Thyroid gland (tissue), 4 donors: ENCODE results near the gene SPEG. TPM values are rescaled to one million over a fixed set of nuclear protein-coding genes. Genes with fewer than 3 reads are reported as not detected.

Source experiments
- DNase-seq, 2 donors: peaks; one replicate each; pipeline ENCODE4 v3.0.0-alpha.2; 2019
- H3K27ac ChIP-seq, 3 donors: fragments of 200-600 bp; sonication (generic); 1 replicate in 2 of 3; 2 replicates in 1 of 3; pipeline ENCODE4 v1.5.1; 2016 to 2019; ENCODE audit warnings: mild to moderate bottlenecking in 1 of 3, moderate library complexity in 1 of 3
- H3K27me3 ChIP-seq: fragments of 200-600 bp; sonication (generic); one replicate; pipeline ENCODE4 v1.5.1; 2019
- H3K36me3 ChIP-seq, 2 donors: fragments of 200-600 bp; sonication (generic); one replicate each; pipeline ENCODE4 v1.5.1; 2016 to 2019
- H3K4me1 ChIP-seq, 2 donors: fragments of 200-600 bp; sonication (generic); one replicate each; pipeline ENCODE4 v1.5.1; 2017 to 2019
- H3K4me3 ChIP-seq, 3 donors: fragments of 200-600 bp; sonication (generic); replicated peaks in 1 of 3; 1 replicate in 2 of 3; 2 replicates in 1 of 3; pipeline ENCODE4 v1.5.1; 2016; ENCODE audit warnings: mild to moderate bottlenecking in 1 of 3
- H3K9me3 ChIP-seq: fragments of 200-600 bp; sonication (generic); one replicate; pipeline ENCODE4 v1.5.1; 2017
- POLR2A ChIP-seq, 2 donors: fragments of 450-650 bp; IDR thresholded peaks; one replicate each; pipeline ENCODE4 v1.6.1; 2017; ENCODE audit warnings: antibody characterized with exemption in 2 of 2, mild to moderate bottlenecking in 2 of 2, moderate library complexity in 1 of 2
- WGBS, 2 donors: methylation state at CpG; one replicate each; pipeline ENCODE4 v1.1.5; 2017; 5-methylcytosine and 5-hydroxymethylcytosine counted together
- intact Hi-C: fragments of 100-400 bp; cut with DNase I; formaldehyde crosslinking; loops from one replicate; pipeline ENCODE4 v1.15.1; 2023
- total RNA-seq, 4 donors: library from RNA; depleted of rRNA; stranded (reverse); fragments of >200 nt; gene quantifications; one replicate each; pipeline ENCODE4 v1.2.3, GENCODE V29; 2016
- TF ChIP-seq, protein P1 (sequence below), 6 experiments: fragments of 200-600 bp in 3 of 6; fragments of 450-650 bp in 3 of 6; sonication (generic) in 3 of 6; IDR thresholded peaks; one replicate each; pipeline ENCODE4 v1.5.1; 2016 to 2019; ENCODE audit warnings: antibody characterized with exemption in 6 of 6, mild to moderate bottlenecking in 2 of 6, inconsistent platforms in 1 of 6, moderate library complexity in 1 of 6

The SPEG gene
- total RNA-seq, 4 donors from 2014 or later = 1.9 to 3.5 (median 3.3) TPM

DNA sequence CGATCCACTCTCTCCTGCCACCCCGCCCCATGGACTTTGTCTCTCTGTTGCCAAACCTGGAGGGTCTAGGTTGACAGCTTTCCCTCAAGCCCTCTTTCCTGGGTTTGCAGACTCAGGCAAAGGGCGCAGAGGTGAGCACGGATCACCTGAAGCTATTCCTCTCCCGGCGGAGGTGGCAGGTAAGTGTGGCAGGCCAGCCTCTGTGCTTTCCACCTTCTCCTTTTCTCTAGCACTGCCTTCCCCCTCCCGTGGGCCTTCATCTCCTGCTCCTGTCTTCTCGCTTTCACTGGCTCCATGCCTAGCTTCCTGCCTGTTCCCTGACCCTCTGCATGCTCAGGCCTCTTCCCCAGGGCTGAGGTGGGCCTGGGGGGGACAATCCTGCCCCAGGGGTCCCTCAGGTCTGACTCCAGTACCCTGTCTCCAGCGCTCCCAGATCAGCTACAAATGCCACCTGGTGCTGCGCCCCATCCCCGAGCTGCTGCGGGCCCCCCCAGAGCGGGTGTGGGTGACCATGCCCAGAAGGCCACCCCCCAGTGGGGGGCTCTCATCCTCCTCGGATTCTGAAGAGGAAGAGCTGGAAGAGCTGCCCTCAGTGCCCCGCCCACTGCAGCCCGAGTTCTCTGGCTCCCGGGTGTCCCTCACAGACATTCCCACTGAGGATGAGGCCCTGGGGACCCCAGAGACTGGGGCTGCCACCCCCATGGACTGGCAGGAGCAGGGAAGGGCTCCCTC lies 48.2 kb downstream of the SPEG start:
- H3K36me3 ChIP-seq = no peaks in the 10 kb centered on the region
- 79 to 80% methylated on average over 11 to 17 of the region's 17 CpGs for WGBS, 2 donors
- peaks cover 9 to 11% of the 10 kb centered on the region in 2 donors for H3K4me1 ChIP-seq
- TF ChIP-seq POLR2A (IDR thresholded peaks at IDR 0.05) = no peak
- TF ChIP-seq, protein P1, sequence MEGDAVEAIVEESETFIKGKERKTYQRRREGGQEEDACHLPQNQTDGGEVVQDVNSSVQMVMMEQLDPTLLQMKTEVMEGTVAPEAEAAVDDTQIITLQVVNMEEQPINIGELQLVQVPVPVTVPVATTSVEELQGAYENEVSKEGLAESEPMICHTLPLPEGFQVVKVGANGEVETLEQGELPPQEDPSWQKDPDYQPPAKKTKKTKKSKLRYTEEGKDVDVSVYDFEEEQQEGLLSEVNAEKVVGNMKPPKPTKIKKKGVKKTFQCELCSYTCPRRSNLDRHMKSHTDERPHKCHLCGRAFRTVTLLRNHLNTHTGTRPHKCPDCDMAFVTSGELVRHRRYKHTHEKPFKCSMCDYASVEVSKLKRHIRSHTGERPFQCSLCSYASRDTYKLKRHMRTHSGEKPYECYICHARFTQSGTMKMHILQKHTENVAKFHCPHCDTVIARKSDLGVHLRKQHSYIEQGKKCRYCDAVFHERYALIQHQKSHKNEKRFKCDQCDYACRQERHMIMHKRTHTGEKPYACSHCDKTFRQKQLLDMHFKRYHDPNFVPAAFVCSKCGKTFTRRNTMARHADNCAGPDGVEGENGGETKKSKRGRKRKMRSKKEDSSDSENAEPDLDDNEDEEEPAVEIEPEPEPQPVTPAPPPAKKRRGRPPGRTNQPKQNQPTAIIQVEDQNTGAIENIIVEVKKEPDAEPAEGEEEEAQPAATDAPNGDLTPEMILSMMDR (IDR thresholded peaks at IDR 0.05) = no peak
- no peak overlapping the region for H3K4me3 ChIP-seq
- intact Hi-C loops = no loop called here
- no peaks in the 10 kb centered on the region for H3K9me3 ChIP-seq
- DNase-seq = no peak
- no peak overlapping the region for H3K27ac ChIP-seq
- H3K27me3 ChIP-seq = peaks cover 21% of the 10 kb centered on the region

DNA sequence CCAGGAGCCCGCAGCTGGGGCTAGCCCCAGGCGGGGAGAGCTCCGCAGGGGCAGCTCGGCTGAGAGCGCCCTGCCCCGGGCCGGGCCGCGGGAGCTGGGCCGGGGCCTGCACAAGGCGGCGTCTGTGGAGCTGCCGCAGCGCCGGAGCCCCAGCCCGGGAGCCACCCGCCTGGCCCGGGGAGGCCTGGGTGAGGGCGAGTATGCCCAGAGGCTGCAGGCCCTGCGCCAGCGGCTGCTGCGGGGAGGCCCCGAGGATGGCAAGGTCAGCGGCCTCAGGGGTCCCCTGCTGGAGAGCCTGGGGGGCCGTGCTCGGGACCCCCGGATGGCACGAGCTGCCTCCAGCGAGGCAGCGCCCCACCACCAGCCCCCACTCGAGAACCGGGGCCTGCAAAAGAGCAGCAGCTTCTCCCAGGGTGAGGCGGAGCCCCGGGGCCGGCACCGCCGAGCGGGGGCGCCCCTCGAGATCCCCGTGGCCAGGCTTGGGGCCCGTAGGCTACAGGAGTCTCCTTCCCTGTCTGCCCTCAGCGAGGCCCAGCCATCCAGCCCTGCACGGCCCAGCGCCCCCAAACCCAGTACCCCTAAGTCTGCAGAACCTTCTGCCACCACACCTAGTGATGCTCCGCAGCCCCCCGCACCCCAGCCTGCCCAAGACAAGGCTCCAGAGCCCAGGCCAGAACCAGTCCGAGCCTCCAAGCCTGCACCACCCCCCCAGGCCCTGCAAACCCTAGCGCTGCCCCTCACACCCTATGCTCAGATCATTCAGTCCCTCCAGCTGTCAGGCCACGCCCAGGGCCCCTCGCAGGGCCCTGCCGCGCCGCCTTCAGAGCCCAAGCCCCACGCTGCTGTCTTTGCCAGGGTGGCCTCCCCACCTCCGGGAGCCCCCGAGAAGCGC lies 49.1 kb downstream of the SPEG start:
- WGBS, 2 donors = 20 to 23% methylated on average over 7 to 22 of the region's 58 CpGs
- no peak overlapping the region for H3K27ac ChIP-seq
- no peaks in the 10 kb centered on the region for H3K9me3 ChIP-seq
- intact Hi-C loops = no loop called here
- peaks cover 21% of the 10 kb centered on the region for H3K27me3 ChIP-seq
- DNase-seq = no peak
- H3K36me3 ChIP-seq = no peaks in the 10 kb centered on the region
- TF ChIP-seq, protein P1 (IDR thresholded peaks at IDR 0.05) = no peak
- TF ChIP-seq POLR2A (IDR thresholded peaks at IDR 0.05) = no peak
- no peak overlapping the region for H3K4me3 ChIP-seq
- H3K4me1 ChIP-seq = peaks cover 9 to 11% of the 10 kb centered on the region in 2 donors

DNA sequence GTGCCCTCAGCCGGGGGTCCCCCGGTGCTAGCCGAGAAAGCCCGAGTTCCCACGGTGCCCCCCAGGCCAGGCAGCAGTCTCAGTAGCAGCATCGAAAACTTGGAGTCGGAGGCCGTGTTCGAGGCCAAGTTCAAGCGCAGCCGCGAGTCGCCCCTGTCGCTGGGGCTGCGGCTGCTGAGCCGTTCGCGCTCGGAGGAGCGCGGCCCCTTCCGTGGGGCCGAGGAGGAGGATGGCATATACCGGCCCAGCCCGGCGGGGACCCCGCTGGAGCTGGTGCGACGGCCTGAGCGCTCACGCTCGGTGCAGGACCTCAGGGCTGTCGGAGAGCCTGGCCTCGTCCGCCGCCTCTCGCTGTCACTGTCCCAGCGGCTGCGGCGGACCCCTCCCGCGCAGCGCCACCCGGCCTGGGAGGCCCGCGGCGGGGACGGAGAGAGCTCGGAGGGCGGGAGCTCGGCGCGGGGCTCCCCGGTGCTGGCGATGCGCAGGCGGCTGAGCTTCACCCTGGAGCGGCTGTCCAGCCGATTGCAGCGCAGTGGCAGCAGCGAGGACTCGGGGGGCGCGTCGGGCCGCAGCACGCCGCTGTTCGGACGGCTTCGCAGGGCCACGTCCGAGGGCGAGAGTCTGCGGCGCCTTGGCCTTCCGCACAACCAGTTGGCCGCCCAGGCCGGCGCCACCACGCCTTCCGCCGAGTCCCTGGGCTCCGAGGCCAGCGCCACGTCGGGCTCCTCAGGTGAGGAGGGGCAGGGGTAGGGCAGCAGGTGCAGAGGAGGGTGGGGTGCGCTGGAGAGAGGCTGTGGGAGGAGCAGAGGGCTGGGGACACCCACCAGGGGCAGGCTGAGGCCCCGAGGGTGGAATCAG lies 49.9 kb downstream of the SPEG start:
- Histone ChIP-seq H3K4me1 (peaks cover 9 to 11% of the 10 kb centered on the region in 2 donors), H3K4me3 (peak overlapping the region in 1 of 3 donors; percentile 17), H3K27me3 (peaks cover 21% of the 10 kb centered on the region), H3K27ac (no peak overlapping the region), H3K9me3 (no peaks in the 10 kb centered on the region), H3K36me3 (no peaks in the 10 kb centered on the region)
- no peak for DNase-seq
- no peak for TF ChIP-seq POLR2A (IDR thresholded peaks at IDR 0.05)
- TF ChIP-seq, protein P1 (IDR thresholded peaks at IDR 0.05) = no peak
- intact Hi-C loops = no loop called here
- 0 to 5% methylated on average over 9 to 35 of the region's 89 CpGs for WGBS, 2 donors

DNA sequence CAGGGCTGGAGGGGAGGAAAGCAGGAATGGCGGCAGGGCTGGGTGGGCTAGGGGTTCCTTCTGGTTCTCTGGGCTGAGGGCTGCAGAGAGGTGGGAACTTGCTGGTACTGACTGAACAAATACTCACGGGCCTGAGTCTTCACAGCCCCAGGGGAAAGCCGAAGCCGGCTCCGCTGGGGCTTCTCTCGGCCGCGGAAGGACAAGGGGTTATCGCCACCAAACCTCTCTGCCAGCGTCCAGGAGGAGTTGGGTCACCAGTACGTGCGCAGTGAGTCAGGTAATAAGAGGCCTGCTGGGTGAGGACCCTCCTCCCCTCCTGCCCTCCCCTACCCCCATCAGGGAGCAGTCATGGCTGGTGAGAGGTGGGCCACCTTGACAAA lies 50.5 kb downstream of the SPEG start:
- DNase-seq = no peak
- no peak for TF ChIP-seq POLR2A (IDR thresholded peaks at IDR 0.05)
- peaks cover 9 to 11% of the 10 kb centered on the region in 2 donors for H3K4me1 ChIP-seq
- H3K27ac ChIP-seq = no peak overlapping the region
- 53 to 57% methylated on average over 11 to 12 of the region's 12 CpGs for WGBS, 2 donors
- no peak overlapping the region for H3K4me3 ChIP-seq
- H3K9me3 ChIP-seq = no peaks in the 10 kb centered on the region
- intact Hi-C loops = no loop called here
- H3K36me3 ChIP-seq = no peaks in the 10 kb centered on the region
- peaks cover 21% of the 10 kb centered on the region for H3K27me3 ChIP-seq

DNA sequence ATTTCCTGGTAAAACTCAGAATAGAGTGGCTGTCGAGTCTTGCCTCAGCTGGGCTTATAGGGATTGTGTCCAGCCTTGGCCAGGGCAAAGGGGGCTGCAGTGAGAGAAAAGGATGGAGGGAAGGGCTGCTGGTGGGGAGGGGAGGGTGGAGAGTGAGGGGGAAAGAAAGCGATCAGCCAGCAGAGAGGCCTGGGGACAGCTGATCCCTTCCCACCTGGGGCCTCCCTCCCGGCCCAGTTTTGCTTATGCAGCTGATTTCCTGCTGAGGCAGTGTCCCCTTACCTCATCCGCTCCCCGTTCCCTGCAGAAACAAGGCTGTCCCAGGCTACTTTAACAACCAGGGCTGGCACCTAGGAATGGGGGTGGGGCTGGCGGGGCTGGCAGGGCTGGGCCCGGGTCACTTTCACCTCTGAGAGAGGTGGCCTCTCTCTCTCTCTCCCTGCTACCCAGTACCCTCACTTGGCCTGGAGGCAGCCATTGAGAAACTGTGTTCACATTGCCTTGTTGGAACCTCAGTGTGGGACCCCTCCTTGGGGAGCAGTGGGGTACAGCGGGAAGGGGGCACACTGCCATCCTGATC lies 51.8 kb downstream of the SPEG start:
- Histone ChIP-seq H3K4me3 (no peak overlapping the region), H3K9me3 (no peaks in the 10 kb centered on the region), H3K36me3 (no peaks in the 10 kb centered on the region), H3K27ac (no peak overlapping the region), H3K4me1 (peaks cover 9 to 11% of the 10 kb centered on the region in 2 donors), H3K27me3 (peaks cover 21% of the 10 kb centered on the region)
- no peak for DNase-seq
- intact Hi-C loops = no loop called here
- 52 to 57% methylated on average over 7 of the region's 8 CpGs for WGBS, 2 donors
- TF ChIP-seq, protein P1 (IDR thresholded peaks at IDR 0.05) = no peak
